Measurements from ENCODE around the gene TACC2. TPM values are rescaled to one million over a fixed set of nuclear protein-coding genes. Genes with fewer than 3 reads are reported as not detected.
"Not testable (repeated sequence)": the region's sequence is repeated elsewhere in the genome, so short reads cannot be mapped to it uniquely, and the experiment has no call there.

TACC2 gene
- total and polyA plus RNA-seq, 5 donors from 2014 or later, result not detected

DNA sequence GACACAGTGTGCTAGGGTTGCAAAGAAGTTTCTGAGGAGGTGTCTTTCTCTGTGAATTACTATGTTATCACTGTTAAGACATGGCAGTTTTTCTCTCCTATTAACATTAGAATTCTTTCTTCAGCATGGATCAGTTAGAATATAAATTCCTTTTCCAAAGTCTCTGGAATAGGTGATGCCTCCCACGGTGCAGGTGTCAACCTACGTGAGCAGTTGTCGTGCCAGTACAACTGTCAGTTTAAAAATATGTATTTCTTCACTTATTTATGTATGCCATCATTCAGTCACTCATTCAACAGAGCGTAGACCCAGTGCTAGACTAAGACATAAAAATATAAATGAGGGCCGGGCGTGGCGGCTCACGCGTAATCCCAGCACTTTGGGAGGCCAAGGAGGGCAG lies 83.5 kb downstream of the TACC2 start:
- Mint-ChIP-seq H3K27me3 (peaks cover 9% of the 10 kb centered on the region), H3K9me3 (peaks cover 0 to 4% (median 0%) of the 10 kb centered on the region in 7 donors), H3K4me3 (no peak overlapping the region), H3K27ac (no peak overlapping the region), H3K36me3 (no peaks in the 10 kb centered on the region), H3K4me1 (no peaks in the 10 kb centered on the region)
- no peaks in the 10 kb centered on the region for H3K27me3 ChIP-seq (ENCODE audit: control insufficient read depth, insufficient read depth, low read length)
- no peaks in the 10 kb centered on the region for H3K9me3 ChIP-seq (ENCODE audit: control insufficient read depth in 2 of 2, low read length in 2 of 2)
- no peaks in the 10 kb centered on the region for H3K36me3 ChIP-seq (ENCODE audit: control insufficient read depth, insufficient read depth, low read length)
- H3K4me3 ChIP-seq (ENCODE audit: low read depth, low read length), result no peak overlapping the region
- no peaks in the 10 kb centered on the region for H3K4me1 ChIP-seq (ENCODE audit: control insufficient read depth, insufficient read depth, low read length, poor library complexity, severe bottlenecking)
- ATAC-seq (ENCODE audit: low read depth in 2 of 2) (no peak), DNase-seq (no peak)
- no peak overlapping the region for H3K27ac ChIP-seq (ENCODE audit: insufficient read depth, low read length, poor library complexity, severe bottlenecking)

DNA sequence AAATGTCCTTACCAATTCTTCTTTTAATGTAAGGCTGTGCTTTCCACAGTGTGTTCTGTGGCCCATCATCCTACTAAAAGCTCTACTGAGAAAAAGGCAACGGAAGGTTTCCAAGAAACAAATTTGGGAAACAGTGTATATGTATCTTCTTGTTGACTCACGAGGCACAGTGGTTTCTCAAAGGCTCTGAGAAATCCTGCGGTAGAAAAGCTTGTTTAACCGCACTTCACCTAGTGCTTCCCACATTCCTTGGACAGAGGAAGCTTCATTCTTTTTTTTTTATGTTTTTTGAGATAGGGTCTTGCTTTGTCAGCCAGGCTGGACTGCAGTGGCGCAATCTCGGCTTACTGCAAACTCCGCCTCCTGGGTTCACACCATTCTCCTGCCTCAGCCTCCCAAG lies 84.5 kb downstream of the TACC2 start:
- ATAC-seq (ENCODE audit: low read depth in 2 of 2) (no peak), DNase-seq (no peak)
- H3K4me1 Mint-ChIP-seq, result no peaks in the 10 kb centered on the region
- H3K36me3 Mint-ChIP-seq, result no peaks in the 10 kb centered on the region
- H3K9me3 ChIP-seq (ENCODE audit: control insufficient read depth in 2 of 2, low read length in 2 of 2), result no peaks in the 10 kb centered on the region
- no peaks in the 10 kb centered on the region for H3K27me3 ChIP-seq (ENCODE audit: control insufficient read depth, insufficient read depth, low read length)
- H3K9me3 Mint-ChIP-seq, result peaks cover 0 to 4% (median 0%) of the 10 kb centered on the region in 7 donors
- no peaks in the 10 kb centered on the region for H3K36me3 ChIP-seq (ENCODE audit: control insufficient read depth, insufficient read depth, low read length)
- no peak overlapping the region for H3K4me3 Mint-ChIP-seq
- H3K4me3 ChIP-seq (ENCODE audit: low read depth, low read length), result no peak overlapping the region
- no peak overlapping the region for H3K27ac Mint-ChIP-seq
- H3K27me3 Mint-ChIP-seq, result peaks cover 9% of the 10 kb centered on the region
- no peaks in the 10 kb centered on the region for H3K4me1 ChIP-seq (ENCODE audit: control insufficient read depth, insufficient read depth, low read length, poor library complexity, severe bottlenecking)
- H3K27ac ChIP-seq (ENCODE audit: insufficient read depth, low read length, poor library complexity, severe bottlenecking), result no peak overlapping the region

DNA sequence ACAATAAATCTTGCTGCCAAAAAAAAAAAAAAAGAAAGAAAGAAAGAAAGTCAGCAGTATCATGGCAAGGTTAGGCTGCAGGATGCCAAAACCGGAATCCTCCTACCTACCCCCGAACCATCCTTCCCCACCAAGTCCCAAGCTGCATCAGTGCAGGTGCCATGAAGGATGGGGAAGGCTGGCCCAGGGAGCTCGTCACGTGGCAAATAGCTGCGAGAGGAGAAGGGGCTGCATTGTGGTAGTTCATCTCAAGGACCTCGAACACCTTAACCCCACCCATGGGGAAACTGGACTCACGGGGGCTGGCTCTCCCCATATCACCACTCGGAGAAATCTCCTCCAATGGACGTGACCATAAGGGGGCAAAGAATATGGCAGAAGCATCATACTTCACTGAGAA lies 86.2 kb downstream of the TACC2 start:
- Histone ChIP-seq H3K36me3 (ENCODE audit: control insufficient read depth, insufficient read depth, low read length) (no peaks in the 10 kb centered on the region), H3K4me1 (ENCODE audit: control insufficient read depth, insufficient read depth, low read length, poor library complexity, severe bottlenecking) (no peaks in the 10 kb centered on the region), H3K9me3 (ENCODE audit: control insufficient read depth in 2 of 2, low read length in 2 of 2) (no peaks in the 10 kb centered on the region), H3K4me3 (ENCODE audit: low read depth, low read length) (no peak overlapping the region), H3K27me3 (ENCODE audit: control insufficient read depth, insufficient read depth, low read length) (no peaks in the 10 kb centered on the region), H3K27ac (ENCODE audit: insufficient read depth, low read length, poor library complexity, severe bottlenecking) (no peak overlapping the region)
- Mint-ChIP-seq H3K27me3 (peaks cover 5% of the 10 kb centered on the region), H3K4me1 (no peaks in the 10 kb centered on the region), H3K9me3 (peaks cover 0 to 4% (median 0%) of the 10 kb centered on the region in 7 donors), H3K27ac (no peak overlapping the region), H3K4me3 (no peak overlapping the region), H3K36me3 (no peaks in the 10 kb centered on the region)
- ATAC-seq (ENCODE audit: low read depth in 2 of 2), result no peak
- no peak for DNase-seq

DNA sequence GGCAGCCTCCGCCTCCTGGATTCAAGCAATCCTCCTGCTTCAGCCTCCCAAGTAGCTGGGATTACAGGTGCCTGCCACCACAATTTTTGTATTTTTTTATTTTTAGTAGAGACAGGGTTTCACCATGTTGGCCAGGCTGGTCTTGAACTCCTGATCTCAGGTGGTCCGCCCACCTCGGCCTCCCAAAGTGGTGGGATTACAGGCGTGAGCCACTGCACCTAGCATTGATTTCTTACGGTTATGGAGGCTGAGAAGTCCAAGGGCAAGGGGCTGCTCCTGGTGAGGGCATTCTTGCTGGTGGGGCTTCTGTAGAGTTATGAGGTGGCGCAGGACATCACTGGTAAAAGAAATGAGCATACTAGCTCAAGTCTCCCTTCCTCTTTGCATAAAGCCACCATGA lies 86.9 kb downstream of the TACC2 start:
- DNase-seq; H3K4me3 Mint-ChIP-seq; H3K27ac Mint-ChIP-seq; H3K27ac ChIP-seq (ENCODE audit: insufficient read depth, low read length, poor library complexity, severe bottlenecking); H3K9me3 Mint-ChIP-seq; H3K9me3 ChIP-seq (ENCODE audit: control insufficient read depth in 2 of 2, low read length in 2 of 2); H3K4me1 ChIP-seq (ENCODE audit: control insufficient read depth, insufficient read depth, low read length, poor library complexity, severe bottlenecking); H3K36me3 ChIP-seq (ENCODE audit: control insufficient read depth, insufficient read depth, low read length); H3K4me3 ChIP-seq (ENCODE audit: low read depth, low read length); ATAC-seq (ENCODE audit: low read depth in 2 of 2); H3K4me1 Mint-ChIP-seq; H3K36me3 Mint-ChIP-seq; H3K27me3 ChIP-seq (ENCODE audit: control insufficient read depth, insufficient read depth, low read length): not testable (repeated sequence)
- H3K27me3 Mint-ChIP-seq, result peaks cover 12% of the 10 kb centered on the region

DNA sequence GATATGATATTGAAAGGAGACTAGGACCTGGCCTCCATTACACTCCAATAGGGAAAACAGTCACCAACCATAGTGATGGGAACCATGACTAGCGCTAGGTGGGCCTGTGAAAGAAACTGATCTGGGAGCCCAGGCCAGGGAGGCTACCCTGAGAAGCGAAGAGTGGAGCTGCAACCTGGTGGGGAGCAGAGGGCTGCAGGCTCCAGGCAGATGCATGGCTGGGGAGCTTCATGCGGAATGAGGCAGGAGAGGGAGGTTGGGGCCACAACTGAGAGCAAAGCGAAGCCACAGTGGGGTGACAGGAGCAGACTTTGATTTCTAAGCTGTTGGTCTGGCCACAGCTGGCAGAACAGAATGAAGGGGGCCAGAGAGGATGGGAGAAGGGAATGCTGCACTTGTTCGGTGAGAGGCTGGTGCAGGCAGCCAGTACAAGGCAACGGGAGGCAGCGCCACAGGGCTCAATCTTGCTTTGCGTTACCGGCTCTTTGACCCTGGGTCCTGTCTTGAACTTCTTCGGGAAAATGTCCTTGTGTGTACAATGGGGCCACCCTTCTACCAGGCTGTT lies 88.4 kb downstream of the TACC2 start:
- no peak overlapping the region for H3K27ac Mint-ChIP-seq
- no peak overlapping the region for H3K27ac ChIP-seq (ENCODE audit: insufficient read depth, low read length, poor library complexity, severe bottlenecking)
- peaks cover 0 to 4% (median 0%) of the 10 kb centered on the region in 7 donors for H3K9me3 Mint-ChIP-seq
- no peaks in the 10 kb centered on the region for H3K36me3 Mint-ChIP-seq
- no peaks in the 10 kb centered on the region for H3K4me1 Mint-ChIP-seq
- ATAC-seq (ENCODE audit: low read depth in 2 of 2) (no peak), DNase-seq (no peak)
- H3K4me1 ChIP-seq (ENCODE audit: control insufficient read depth, insufficient read depth, low read length, poor library complexity, severe bottlenecking), result no peaks in the 10 kb centered on the region
- no peaks in the 10 kb centered on the region for H3K27me3 ChIP-seq (ENCODE audit: control insufficient read depth, insufficient read depth, low read length)
- H3K4me3 ChIP-seq (ENCODE audit: low read depth, low read length), result no peak overlapping the region
- peaks cover 12% of the 10 kb centered on the region for H3K27me3 Mint-ChIP-seq
- H3K9me3 ChIP-seq (ENCODE audit: control insufficient read depth in 2 of 2, low read length in 2 of 2), result no peaks in the 10 kb centered on the region
- no peaks in the 10 kb centered on the region for H3K36me3 ChIP-seq (ENCODE audit: control insufficient read depth, insufficient read depth, low read length)
- no peak overlapping the region for H3K4me3 Mint-ChIP-seq

DNA sequence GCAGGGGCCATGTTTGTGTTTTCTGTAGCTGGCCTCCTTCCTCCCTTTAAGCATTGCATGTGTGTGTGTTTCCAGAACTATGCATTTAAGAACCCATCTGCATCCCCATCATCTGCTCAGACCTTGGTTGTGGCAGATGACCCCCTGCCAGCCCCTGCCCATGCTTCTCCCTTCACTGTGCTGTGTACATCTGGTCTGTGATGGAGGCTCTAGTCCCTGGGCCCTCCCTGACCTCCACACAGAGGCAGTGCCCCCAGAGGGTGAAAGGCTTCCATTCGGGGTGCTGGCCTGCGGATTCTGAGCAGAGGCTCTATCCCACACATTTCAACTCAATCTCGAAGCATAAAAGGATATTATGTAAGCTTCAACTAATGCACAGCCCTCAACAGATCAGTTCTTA lies 89.4 kb downstream of the TACC2 start:
- H3K4me1 Mint-ChIP-seq, result no peaks in the 10 kb centered on the region
- DNase-seq (no peak), ATAC-seq (ENCODE audit: low read depth in 2 of 2) (no peak)
- H3K27me3 Mint-ChIP-seq, result peaks cover 12% of the 10 kb centered on the region
- H3K4me3 Mint-ChIP-seq, result no peak overlapping the region
- Histone ChIP-seq H3K36me3 (ENCODE audit: control insufficient read depth, insufficient read depth, low read length) (no peaks in the 10 kb centered on the region), H3K27me3 (ENCODE audit: control insufficient read depth, insufficient read depth, low read length) (no peaks in the 10 kb centered on the region), H3K4me1 (ENCODE audit: control insufficient read depth, insufficient read depth, low read length, poor library complexity, severe bottlenecking) (no peaks in the 10 kb centered on the region), H3K9me3 (ENCODE audit: control insufficient read depth in 2 of 2, low read length in 2 of 2) (no peaks in the 10 kb centered on the region), H3K4me3 (ENCODE audit: low read depth, low read length) (no peak overlapping the region), H3K27ac (ENCODE audit: insufficient read depth, low read length, poor library complexity, severe bottlenecking) (no peak overlapping the region)
- no peak overlapping the region for H3K27ac Mint-ChIP-seq
- H3K9me3 Mint-ChIP-seq, result peaks cover 0 to 4% (median 0%) of the 10 kb centered on the region in 7 donors
- no peaks in the 10 kb centered on the region for H3K36me3 Mint-ChIP-seq

DNA sequence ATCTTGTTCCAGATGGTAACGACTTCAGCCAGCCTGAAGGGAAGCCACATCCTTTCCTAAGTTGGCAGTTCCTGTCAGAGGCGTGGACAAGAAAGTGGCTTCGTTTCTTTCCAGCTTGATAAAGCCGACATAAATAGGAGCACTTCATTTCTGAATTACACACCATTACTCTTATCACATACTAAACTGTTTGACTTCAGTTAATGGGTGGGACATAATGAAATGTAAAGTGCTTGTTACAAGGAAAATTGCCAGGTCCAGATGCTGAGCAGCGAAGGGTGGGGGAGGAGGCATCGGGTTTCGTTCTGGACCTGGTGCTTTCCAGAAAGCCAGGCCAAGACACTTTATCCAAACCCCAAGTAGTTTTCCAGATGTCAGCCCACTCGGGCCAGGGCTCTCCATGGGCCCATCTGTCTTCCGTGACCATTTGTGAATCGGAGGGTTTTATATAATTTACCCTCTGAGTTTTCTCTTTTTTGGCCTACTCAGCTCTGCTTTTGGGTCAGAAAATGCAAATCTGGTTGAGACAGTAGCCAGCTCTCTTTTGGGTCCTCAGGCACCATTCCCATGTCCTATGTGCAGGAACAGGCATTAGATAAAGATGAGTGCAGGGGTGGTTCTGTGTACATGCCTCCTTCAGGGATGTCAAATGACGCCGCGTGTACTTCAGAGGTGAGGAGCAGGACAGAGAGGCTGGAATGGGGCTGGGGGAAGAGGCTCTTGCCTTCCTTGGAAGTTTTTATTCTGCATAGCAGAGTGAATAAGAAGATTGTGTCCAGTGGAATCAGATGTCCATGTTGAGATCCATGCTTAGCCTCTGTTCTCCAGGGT lies 90.2 kb downstream of the TACC2 start:
- Histone ChIP-seq H3K4me3 (ENCODE audit: low read depth, low read length) (no peak overlapping the region), H3K36me3 (ENCODE audit: control insufficient read depth, insufficient read depth, low read length) (no peaks in the 10 kb centered on the region), H3K27ac (ENCODE audit: insufficient read depth, low read length, poor library complexity, severe bottlenecking) (no peak overlapping the region), H3K4me1 (ENCODE audit: control insufficient read depth, insufficient read depth, low read length, poor library complexity, severe bottlenecking) (no peaks in the 10 kb centered on the region), H3K9me3 (ENCODE audit: control insufficient read depth in 2 of 2, low read length in 2 of 2) (no peaks in the 10 kb centered on the region), H3K27me3 (ENCODE audit: control insufficient read depth, insufficient read depth, low read length) (no peaks in the 10 kb centered on the region)
- Mint-ChIP-seq H3K27ac (no peak overlapping the region), H3K4me1 (no peaks in the 10 kb centered on the region), H3K4me3 (no peak overlapping the region), H3K9me3 (peaks cover 0 to 4% (median 0%) of the 10 kb centered on the region in 7 donors), H3K36me3 (no peaks in the 10 kb centered on the region), H3K27me3 (peaks cover 12% of the 10 kb centered on the region)
- ATAC-seq (ENCODE audit: low read depth in 2 of 2) (no peak), DNase-seq (no peak)
